Fibroblast of mammary gland (primary cell): ENCODE measurements around the gene F13B.

ENCODE experiments used
- DNase-seq: peaks from one replicate; pipeline ENCODE4 v3.0.0-alpha.2; 2010; ENCODE audit warnings: low read depth
- H3K4me3 ChIP-seq: 2 replicates; pipeline ENCODE4 v1.5.1; 2011; ENCODE audit warnings: low read depth, mild to moderate bottlenecking, low read length, moderate library complexity; ENCODE audit not compliant: control insufficient read depth
- TF ChIP-seq, protein P1 (sequence below): conservative IDR thresholded peaks from 2 replicates; pipeline ENCODE4 v1.5.1; 2011; ENCODE audit warnings: low read depth, low read length, inconsistent platforms; ENCODE audit not compliant: control insufficient read depth, insufficient read depth

The F13B gene

GRCh38 chr1:197096137-197096536 lies 29.1 kb upstream of the F13B start:
- DNase-seq = no peak
- H3K4me3 ChIP-seq = no peak overlapping the region
- TF ChIP-seq, protein P1, sequence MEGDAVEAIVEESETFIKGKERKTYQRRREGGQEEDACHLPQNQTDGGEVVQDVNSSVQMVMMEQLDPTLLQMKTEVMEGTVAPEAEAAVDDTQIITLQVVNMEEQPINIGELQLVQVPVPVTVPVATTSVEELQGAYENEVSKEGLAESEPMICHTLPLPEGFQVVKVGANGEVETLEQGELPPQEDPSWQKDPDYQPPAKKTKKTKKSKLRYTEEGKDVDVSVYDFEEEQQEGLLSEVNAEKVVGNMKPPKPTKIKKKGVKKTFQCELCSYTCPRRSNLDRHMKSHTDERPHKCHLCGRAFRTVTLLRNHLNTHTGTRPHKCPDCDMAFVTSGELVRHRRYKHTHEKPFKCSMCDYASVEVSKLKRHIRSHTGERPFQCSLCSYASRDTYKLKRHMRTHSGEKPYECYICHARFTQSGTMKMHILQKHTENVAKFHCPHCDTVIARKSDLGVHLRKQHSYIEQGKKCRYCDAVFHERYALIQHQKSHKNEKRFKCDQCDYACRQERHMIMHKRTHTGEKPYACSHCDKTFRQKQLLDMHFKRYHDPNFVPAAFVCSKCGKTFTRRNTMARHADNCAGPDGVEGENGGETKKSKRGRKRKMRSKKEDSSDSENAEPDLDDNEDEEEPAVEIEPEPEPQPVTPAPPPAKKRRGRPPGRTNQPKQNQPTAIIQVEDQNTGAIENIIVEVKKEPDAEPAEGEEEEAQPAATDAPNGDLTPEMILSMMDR = no peak

GRCh38 chr1:197093226-197093885 lies 26.3 kb upstream of the F13B start:
- no peak for DNase-seq

DNA sequence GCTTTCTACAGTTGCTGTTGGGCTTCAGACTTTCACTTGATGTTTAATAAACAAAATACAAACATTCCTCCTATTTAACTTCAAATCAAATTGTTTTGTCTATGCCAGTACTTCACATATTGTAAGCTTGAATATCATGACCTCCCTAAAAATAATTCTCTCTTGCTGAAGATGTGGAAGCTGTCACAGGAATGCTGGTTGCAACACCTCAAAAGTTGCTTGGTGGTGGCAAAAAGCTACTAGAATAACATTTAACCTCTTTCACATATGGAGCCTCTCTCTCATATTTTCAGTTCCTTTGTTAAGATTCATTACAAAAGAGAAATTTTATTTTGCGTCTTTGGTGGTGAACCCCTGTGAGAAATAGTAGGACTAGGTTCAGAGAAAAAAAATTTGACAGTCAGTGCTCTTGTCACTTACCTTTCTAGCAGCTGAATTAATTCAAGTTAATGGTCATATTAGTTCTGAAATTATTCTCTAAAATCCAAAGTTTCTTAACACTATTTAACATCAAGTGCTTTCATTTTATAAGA lies 25.5 kb upstream of the F13B start:
- no peak overlapping the region for H3K4me3 ChIP-seq
- TF ChIP-seq, protein P1 = no peak
- no peak for DNase-seq

More at GRCh38 chr1:197093226-197093885, 26.3 kb upstream of the F13B start:
- TF ChIP-seq, protein P1 = no peak
- H3K4me3 ChIP-seq = no peak overlapping the region

DNA sequence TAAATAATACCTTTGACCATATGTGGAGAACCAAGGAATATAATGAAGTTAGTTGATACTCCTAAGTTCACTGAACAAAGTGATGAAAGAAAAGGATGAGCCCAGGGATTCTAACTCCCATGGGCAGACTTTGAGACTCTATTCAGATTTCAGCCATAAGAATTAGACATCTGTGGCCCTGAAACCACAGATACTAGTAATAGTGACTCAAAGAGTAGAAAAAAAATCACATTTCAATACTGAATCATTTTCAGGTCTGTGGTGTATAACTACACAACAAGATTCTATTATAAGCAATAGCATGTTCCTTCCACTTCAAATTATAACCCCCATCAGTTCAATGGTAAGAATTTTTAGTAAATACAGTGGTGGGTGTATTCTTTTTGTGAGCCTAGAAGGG lies 16.4 kb upstream of the F13B start:
- H3K4me3 ChIP-seq = no peak overlapping the region
- TF ChIP-seq, protein P1 = no peak
- DNase-seq = peak; percentile 13

DNA sequence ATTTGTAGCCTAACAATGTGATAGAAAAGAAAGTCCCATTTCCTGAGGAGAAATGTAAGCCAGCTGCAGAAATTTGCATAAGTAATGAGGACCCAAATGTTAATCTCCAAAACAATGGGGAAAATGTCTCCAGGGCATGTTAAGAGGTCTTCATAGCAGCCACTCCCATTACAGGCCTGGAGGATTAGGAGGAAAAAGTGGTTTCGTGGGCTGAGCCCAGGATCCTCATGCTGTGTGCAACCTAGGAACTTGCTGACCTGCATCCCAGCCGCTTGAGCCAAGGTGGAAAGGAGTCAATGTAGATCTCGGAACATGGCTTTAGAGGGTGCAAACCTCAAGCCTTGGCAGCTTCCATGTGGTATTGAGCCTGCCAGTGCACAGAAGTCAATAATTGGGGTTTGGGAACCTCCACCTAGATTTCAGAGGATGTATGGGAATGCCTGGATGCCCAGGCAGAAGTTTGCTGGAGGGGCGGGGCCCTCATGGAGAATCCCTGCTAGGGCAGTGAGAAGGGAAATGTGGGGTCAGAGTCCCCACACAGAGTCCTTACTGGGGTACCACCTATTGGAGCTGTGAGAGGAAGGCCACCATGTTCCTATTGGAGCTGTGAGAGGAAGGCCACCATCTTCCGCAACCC lies 14.2 kb upstream of the F13B start:
- no peak overlapping the region for H3K4me3 ChIP-seq
- no peak for DNase-seq
- TF ChIP-seq, protein P1 = no peak

- H3K4me3 ChIP-seq = no peak overlapping the region
- TF ChIP-seq, protein P1 = no peak
- no peak for DNase-seq
Observed at GRCh38 chr1:197080323-197080722, 13.3 kb upstream of the F13B start.

DNA sequence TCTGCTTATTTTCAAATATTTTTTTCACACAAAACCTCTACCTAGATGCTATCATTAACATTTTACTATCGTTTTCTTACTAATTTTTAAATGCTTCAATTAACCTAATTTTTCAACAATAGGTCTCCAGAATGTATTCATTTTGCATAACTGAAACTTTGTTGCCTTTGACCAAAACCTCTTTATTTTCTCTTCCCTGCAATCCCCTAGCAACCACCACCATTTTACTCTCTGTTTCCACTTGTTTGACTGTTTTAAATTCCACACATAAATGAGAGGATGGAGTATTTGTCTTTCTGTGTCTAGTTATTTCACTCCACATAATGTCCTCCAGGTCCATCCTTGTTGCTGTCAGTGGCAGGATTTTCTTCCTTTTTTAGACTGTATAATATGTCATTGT lies 9.5 kb upstream of the F13B start:
- no peak for DNase-seq
- TF ChIP-seq, protein P1 = no peak
- no peak overlapping the region for H3K4me3 ChIP-seq
